Natural killer cell treated with Interleukin-12 subunit alpha and Interleukin-12 subunit beta and Interleukin-15 and Interleukin-18, amount 100 ng/mL, for 72 hours (primary cell): Measurements from ENCODE around the gene GAP43. TPM values are rescaled to one million over a fixed set of nuclear protein-coding genes. Genes with fewer than 3 reads are reported as not detected.

Experiments
- ATAC-seq, 2 donors: fragments of 150-1000 bp; cut with Tn5 transposase in 1 of 2; sonication (Bioruptor Pico), chemical (Tn5 transposase) in 1 of 2; 2 replicates each; pipeline ENCODE4 v1.10.0; 2021
- DNase-seq: peaks from one replicate; pipeline ENCODE4 v3.0.0; 2022; ENCODE audit warnings: low spot score
- H3K27ac Mint-ChIP-seq, 2 donors: 1 replicate in 1 of 2; 2 replicates in 1 of 2; pipeline ENCODE4 v1.8.0; 2022; ENCODE audit warnings: mixed read lengths in 2 of 2, mild to moderate bottlenecking in 1 of 2, moderate library complexity in 1 of 2
- H3K27me3 Mint-ChIP-seq, 2 donors: 1 replicate in 1 of 2; 2 replicates in 1 of 2; pipeline ENCODE4 v1.8.0; 2022; ENCODE audit warnings: mixed read lengths in 2 of 2
- H3K36me3 Mint-ChIP-seq: one replicate; pipeline ENCODE4 v1.8.0; 2022; ENCODE audit warnings: mixed read lengths
- H3K4me1 Mint-ChIP-seq, 2 donors: 1 replicate in 1 of 2; 2 replicates in 1 of 2; pipeline ENCODE4 v1.8.0; 2022; ENCODE audit warnings: low read depth in 2 of 2, mixed read lengths in 2 of 2, mild to moderate bottlenecking in 1 of 2
- H3K4me3 Mint-ChIP-seq: one replicate; pipeline ENCODE4 v1.8.0; 2022; ENCODE audit warnings: mixed read lengths
- H3K9me3 Mint-ChIP-seq: 2 replicates; pipeline ENCODE4 v1.8.0; 2022; ENCODE audit warnings: mixed read lengths
- total RNA-seq, 2 donors: library from RNA; stranded (reverse); gene quantifications; one replicate each; pipeline ENCODE4 v1.2.3, GENCODE V29; 2022

GAP43 gene
- under 1 TPM in 1 of 2 donors, not detected in 1; 0.50 TPM for total RNA-seq

- no peaks in the 10 kb centered on the region for H3K36me3 Mint-ChIP-seq
- no peak for DNase-seq
- ATAC-seq, result peak; percentile 48 to 60
- no peak within 1 kb of the TSS for H3K27ac Mint-ChIP-seq
- peaks cover 31 to 33% of the 10 kb centered on the region in 2 donors for H3K27me3 Mint-ChIP-seq
- peak within 1 kb of the TSS; percentile 30 for H3K4me3 Mint-ChIP-seq
- peaks cover 3 to 10% of the 10 kb centered on the region in 2 donors for H3K4me1 Mint-ChIP-seq
- no peaks in the 10 kb centered on the region for H3K9me3 Mint-ChIP-seq
Observed at GRCh38 chr3:115623044-115623868, at the start of gene GAP43. GAP43 (plus strand) TSS chr3:115623510; CDS start chr3:115623690, 180 bp downstream.

- peaks cover 10 to 19% of the 10 kb centered on the region in 2 donors for H3K27me3 Mint-ChIP-seq
- ATAC-seq, result no peak
- no peak overlapping the region for H3K4me3 Mint-ChIP-seq
- no peak overlapping the region for H3K27ac Mint-ChIP-seq
- H3K9me3 Mint-ChIP-seq, result no peaks in the 10 kb centered on the region
- H3K4me1 Mint-ChIP-seq, result no peaks in the 10 kb centered on the region
- DNase-seq, result no peak
- no peaks in the 10 kb centered on the region for H3K36me3 Mint-ChIP-seq
Observed at GRCh38 chr3:115576325-115576875, 46.9 kb upstream of the GAP43 start.

- no peak for ATAC-seq
Observed at GRCh38 chr3:115577000-115577399, 46.3 kb upstream of the GAP43 start.

GRCh38 chr3:115578331-115578730 lies 45.0 kb upstream of the GAP43 start:
- Mint-ChIP-seq H3K27ac (no peak overlapping the region), H3K36me3 (no peaks in the 10 kb centered on the region), H3K4me3 (no peak overlapping the region), H3K27me3 (peaks cover 17 to 26% of the 10 kb centered on the region in 2 donors), H3K9me3 (no peaks in the 10 kb centered on the region), H3K4me1 (no peaks in the 10 kb centered on the region)
- DNase-seq (no peak), ATAC-seq (no peak)

More at GRCh38 chr3:115577000-115577399, 46.3 kb upstream of the GAP43 start:
- Mint-ChIP-seq H3K9me3 (no peaks in the 10 kb centered on the region), H3K27ac (no peak overlapping the region), H3K4me1 (no peaks in the 10 kb centered on the region), H3K36me3 (no peaks in the 10 kb centered on the region), H3K4me3 (no peak overlapping the region), H3K27me3 (peaks cover 14 to 25% of the 10 kb centered on the region in 2 donors)
- no peak for DNase-seq

GRCh38 chr3:115580566-115580965 lies 42.7 kb upstream of the GAP43 start:
- H3K36me3 Mint-ChIP-seq, result no peaks in the 10 kb centered on the region
- peaks cover 10 to 16% of the 10 kb centered on the region in 2 donors for H3K27me3 Mint-ChIP-seq
- no peaks in the 10 kb centered on the region for H3K4me1 Mint-ChIP-seq
- DNase-seq (no peak), ATAC-seq (no peak)
- H3K27ac Mint-ChIP-seq, result no peak overlapping the region
- no peak overlapping the region for H3K4me3 Mint-ChIP-seq
- no peaks in the 10 kb centered on the region for H3K9me3 Mint-ChIP-seq

GRCh38 chr3:115581362-115582135 lies 41.8 kb upstream of the GAP43 start:
- ATAC-seq, result no peak
- Mint-ChIP-seq H3K27ac (no peak overlapping the region), H3K4me3 (no peak overlapping the region), H3K9me3 (no peaks in the 10 kb centered on the region), H3K27me3 (peaks cover 10 to 14% of the 10 kb centered on the region in 2 donors), H3K36me3 (no peaks in the 10 kb centered on the region), H3K4me1 (no peaks in the 10 kb centered on the region)
- no peak for DNase-seq

GRCh38 chr3:115588201-115589115 lies 34.9 kb upstream of the GAP43 start:
- Mint-ChIP-seq H3K9me3 (no peaks in the 10 kb centered on the region), H3K4me3 (no peak overlapping the region), H3K27me3 (peaks cover 6 to 16% of the 10 kb centered on the region in 2 donors), H3K36me3 (no peaks in the 10 kb centered on the region), H3K4me1 (no peaks in the 10 kb centered on the region), H3K27ac (no peak overlapping the region)
- DNase-seq (no peak), ATAC-seq (peak in 1 of 2 donors; percentile 50)

- H3K27me3 Mint-ChIP-seq, result peaks cover 6 to 18% of the 10 kb centered on the region in 2 donors
- no peak overlapping the region for H3K4me3 Mint-ChIP-seq
- no peaks in the 10 kb centered on the region for H3K9me3 Mint-ChIP-seq
Observed at GRCh38 chr3:115590873-115591272, 32.4 kb upstream of the GAP43 start.

GRCh38 chr3:115595611-115596275 lies 27.6 kb upstream of the GAP43 start:
- Mint-ChIP-seq H3K27ac (no peak overlapping the region), H3K27me3 (peaks cover 0 to 7% of the 10 kb centered on the region in 2 donors), H3K9me3 (no peaks in the 10 kb centered on the region), H3K36me3 (no peaks in the 10 kb centered on the region), H3K4me1 (no peaks in the 10 kb centered on the region), H3K4me3 (no peak overlapping the region)
- ATAC-seq (no peak), DNase-seq (no peak)

More at GRCh38 chr3:115590873-115591272, 32.4 kb upstream of the GAP43 start:
- H3K36me3 Mint-ChIP-seq, result no peaks in the 10 kb centered on the region
- no peak for ATAC-seq
- H3K4me1 Mint-ChIP-seq, result no peaks in the 10 kb centered on the region
- no peak overlapping the region for H3K27ac Mint-ChIP-seq
- DNase-seq, result no peak

GRCh38 chr3:115598216-115598615 lies 25.1 kb upstream of the GAP43 start:
- no peak for DNase-seq
- no peaks in the 10 kb centered on the region for H3K9me3 Mint-ChIP-seq
- H3K27ac Mint-ChIP-seq, result no peak overlapping the region
- no peak overlapping the region for H3K4me3 Mint-ChIP-seq
- peaks cover 5 to 19% of the 10 kb centered on the region in 2 donors for H3K27me3 Mint-ChIP-seq
- no peaks in the 10 kb centered on the region for H3K36me3 Mint-ChIP-seq
- H3K4me1 Mint-ChIP-seq, result no peaks in the 10 kb centered on the region
- no peak for ATAC-seq

- no peak overlapping the region for H3K27ac Mint-ChIP-seq
- no peaks in the 10 kb centered on the region for H3K36me3 Mint-ChIP-seq
- peaks cover 5 to 11% of the 10 kb centered on the region in 2 donors for H3K27me3 Mint-ChIP-seq
- H3K9me3 Mint-ChIP-seq, result no peaks in the 10 kb centered on the region
- no peak for DNase-seq
- no peaks in the 10 kb centered on the region for H3K4me1 Mint-ChIP-seq
- no peak overlapping the region for H3K4me3 Mint-ChIP-seq
- ATAC-seq, result peak in 1 of 2 donors; percentile 6
Observed at GRCh38 chr3:115602194-115602593, 21.1 kb upstream of the GAP43 start.

GRCh38 chr3:115611630-115612029 lies 11.7 kb upstream of the GAP43 start:
- Mint-ChIP-seq H3K27me3 (peaks cover 12 to 47% of the 10 kb centered on the region in 2 donors), H3K4me1 (peaks cover 0 to 6% of the 10 kb centered on the region in 2 donors), H3K4me3 (no peak overlapping the region), H3K27ac (no peak overlapping the region), H3K36me3 (no peaks in the 10 kb centered on the region), H3K9me3 (no peaks in the 10 kb centered on the region)
- DNase-seq (no peak), ATAC-seq (no peak)
